ES-I3 (cell line): ENCODE measurements around the gene KCNMB2.

Source experiments
- H3K36me3 ChIP-seq: 2 replicates; pipeline ENCODE4 v1.6.1; 2013; ENCODE audit warnings: mild to moderate bottlenecking, low read length, control low read depth, moderate library complexity; ENCODE audit not compliant: insufficient read depth
- H3K4me1 ChIP-seq: 2 replicates; pipeline ENCODE4 v1.6.1; 2013; ENCODE audit warnings: mild to moderate bottlenecking, control low read depth, low read length; ENCODE audit not compliant: insufficient read depth
- H3K9ac ChIP-seq: 2 replicates; pipeline ENCODE4 v1.6.1; 2013; ENCODE audit warnings: low read depth, mild to moderate bottlenecking, low read length, moderate library complexity
- H3K9me3 ChIP-seq: 2 replicates; pipeline ENCODE4 v1.6.1; 2013; ENCODE audit warnings: mild to moderate bottlenecking, low read length, moderate library complexity; ENCODE audit not compliant: control insufficient read depth, insufficient read depth

KCNMB2 gene

DNA sequence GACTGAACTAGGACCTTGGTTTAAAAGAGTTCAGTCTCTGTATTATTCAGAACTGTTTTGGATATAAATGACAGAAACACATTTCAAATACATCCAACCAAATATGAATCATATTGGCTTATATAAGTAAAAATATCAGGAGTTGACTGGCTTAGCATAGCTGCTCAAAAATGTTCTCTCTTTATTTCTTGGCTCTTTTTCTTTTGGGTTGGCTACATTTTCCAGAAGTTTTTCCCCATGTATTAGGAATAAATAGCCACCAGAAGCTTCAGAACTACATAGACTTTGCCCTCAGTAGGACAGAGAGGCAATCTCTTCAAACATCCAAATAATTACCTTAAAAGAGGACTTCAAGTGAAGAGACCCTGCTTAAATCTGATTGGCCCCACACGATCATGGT is 32.7 kb downstream of the KCNMB2 start:
- Histone ChIP-seq H3K9ac (no peak overlapping the region), H3K36me3 (no peaks in the 10 kb centered on the region), H3K9me3 (no peaks in the 10 kb centered on the region), H3K4me1 (no peaks in the 10 kb centered on the region)

DNA sequence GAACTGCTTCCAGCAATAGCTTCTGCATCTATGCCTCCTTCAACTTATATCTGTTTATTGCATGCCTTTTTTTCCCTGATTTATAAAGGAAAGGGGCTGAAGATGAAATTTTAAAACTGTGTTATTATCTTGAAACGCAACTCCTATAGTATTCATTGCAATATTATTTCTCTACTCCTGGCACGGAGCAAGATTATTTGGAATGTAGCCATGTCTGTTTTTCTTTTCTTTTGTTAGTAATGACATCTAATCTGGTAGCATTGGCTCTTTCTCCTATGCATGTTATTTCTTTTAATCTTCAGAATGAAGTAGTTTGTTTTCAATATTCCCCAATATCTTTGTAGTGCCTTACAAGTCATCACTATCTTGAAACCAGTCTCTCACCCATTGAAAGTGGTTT is 33.6 kb downstream of the KCNMB2 start:
- no peaks in the 10 kb centered on the region for H3K4me1 ChIP-seq
- H3K9ac ChIP-seq = no peak overlapping the region
- no peaks in the 10 kb centered on the region for H3K36me3 ChIP-seq
- H3K9me3 ChIP-seq = no peaks in the 10 kb centered on the region

- H3K9ac ChIP-seq = no peak overlapping the region
- H3K4me1 ChIP-seq = no peaks in the 10 kb centered on the region
- H3K36me3 ChIP-seq = no peaks in the 10 kb centered on the region
- H3K9me3 ChIP-seq = no peaks in the 10 kb centered on the region
Measured at GRCh38 chr3:178583963-178584575, 47.8 kb downstream of the KCNMB2 start.

GRCh38 chr3:178584722-178585380 is 48.6 kb downstream of the KCNMB2 start:
- no peaks in the 10 kb centered on the region for H3K36me3 ChIP-seq
- H3K9me3 ChIP-seq = no peaks in the 10 kb centered on the region
- H3K9ac ChIP-seq = no peak overlapping the region
- H3K4me1 ChIP-seq = no peaks in the 10 kb centered on the region

GRCh38 chr3:178585454-178585853 is 49.2 kb downstream of the KCNMB2 start:
- Histone ChIP-seq H3K9ac (no peak overlapping the region), H3K9me3 (no peaks in the 10 kb centered on the region), H3K36me3 (no peaks in the 10 kb centered on the region), H3K4me1 (no peaks in the 10 kb centered on the region)

DNA sequence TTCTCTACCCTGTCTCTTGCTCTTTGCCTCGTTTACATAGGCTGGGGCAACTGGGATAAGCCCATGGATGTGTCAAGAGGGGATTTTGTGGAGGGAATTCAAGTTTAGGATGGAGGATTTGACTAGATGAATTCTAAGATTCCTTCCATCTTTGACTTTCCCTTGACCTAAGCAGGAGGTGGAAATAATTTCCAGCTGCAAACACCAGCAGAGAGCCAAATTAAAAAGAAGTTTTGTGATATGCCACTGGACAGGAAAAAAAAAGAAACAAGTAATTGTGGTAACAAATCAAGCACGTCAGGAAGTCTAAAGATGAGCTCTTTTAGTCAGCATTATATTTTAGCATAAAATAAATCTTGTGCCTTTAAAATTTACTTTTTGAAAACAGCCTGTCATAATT is 49.8 kb downstream of the KCNMB2 start:
- H3K36me3 ChIP-seq = no peaks in the 10 kb centered on the region
- H3K9ac ChIP-seq = no peak overlapping the region
- H3K9me3 ChIP-seq = no peaks in the 10 kb centered on the region
- H3K4me1 ChIP-seq = no peaks in the 10 kb centered on the region

- Histone ChIP-seq H3K4me1 (no peaks in the 10 kb centered on the region), H3K9me3 (no peaks in the 10 kb centered on the region), H3K36me3 (no peaks in the 10 kb centered on the region), H3K9ac (no peak overlapping the region)
Measured at GRCh38 chr3:178588628-178589027, 52.4 kb downstream of the KCNMB2 start.

DNA sequence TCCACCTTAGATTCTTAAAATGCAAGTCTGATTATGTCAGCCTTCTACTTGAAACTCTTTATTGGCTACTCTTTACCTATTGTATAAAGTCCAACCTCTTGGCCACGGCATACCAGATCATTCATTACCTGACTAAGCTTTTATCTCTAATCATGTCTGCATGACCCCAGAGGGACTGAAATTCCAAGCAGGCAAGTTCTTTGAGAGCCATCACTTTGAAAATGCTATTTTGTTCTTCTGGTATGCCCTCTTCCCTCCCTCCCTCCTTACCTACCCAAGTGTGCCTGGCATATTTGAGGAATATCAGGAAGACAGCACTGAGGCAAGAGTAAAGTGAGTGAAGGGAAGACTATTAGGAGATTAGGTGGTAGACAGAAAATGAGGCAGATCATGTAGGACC is 57.5 kb downstream of the KCNMB2 start:
- no peaks in the 10 kb centered on the region for H3K36me3 ChIP-seq
- no peaks in the 10 kb centered on the region for H3K9me3 ChIP-seq
- no peak overlapping the region for H3K9ac ChIP-seq
- H3K4me1 ChIP-seq = no peaks in the 10 kb centered on the region

- Histone ChIP-seq H3K4me1 (no peaks in the 10 kb centered on the region), H3K9me3 (no peaks in the 10 kb centered on the region), H3K36me3 (no peaks in the 10 kb centered on the region), H3K9ac (no peak overlapping the region)
Measured at GRCh38 chr3:178597371-178597770, 61.1 kb downstream of the KCNMB2 start.

DNA sequence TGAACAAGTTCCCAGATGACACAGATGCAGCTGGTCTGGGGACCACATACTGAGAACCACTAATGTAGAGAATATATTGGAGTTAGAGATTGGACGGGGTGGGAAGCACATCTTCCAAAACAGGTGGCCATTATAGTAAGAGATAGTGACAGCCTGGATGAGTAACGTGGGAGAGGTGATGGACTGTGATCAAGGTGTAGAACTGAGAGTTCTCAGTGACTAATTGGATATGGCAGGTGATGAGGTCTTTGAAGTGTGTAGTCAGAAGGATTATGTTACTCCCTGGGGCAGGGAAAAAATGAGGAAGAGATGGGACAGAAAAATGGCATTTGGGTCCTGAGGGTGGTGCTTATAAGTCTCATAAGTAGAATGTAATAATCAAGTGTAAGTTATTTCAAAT is 66.6 kb downstream of the KCNMB2 start:
- H3K9ac ChIP-seq = no peak overlapping the region
- H3K9me3 ChIP-seq = no peaks in the 10 kb centered on the region
- H3K36me3 ChIP-seq = no peaks in the 10 kb centered on the region
- no peaks in the 10 kb centered on the region for H3K4me1 ChIP-seq

GRCh38 chr3:178603735-178604134 is 67.5 kb downstream of the KCNMB2 start:
- H3K9me3 ChIP-seq = no peaks in the 10 kb centered on the region
- H3K9ac ChIP-seq = no peak overlapping the region
- H3K36me3 ChIP-seq = no peaks in the 10 kb centered on the region
- H3K4me1 ChIP-seq = no peaks in the 10 kb centered on the region

DNA sequence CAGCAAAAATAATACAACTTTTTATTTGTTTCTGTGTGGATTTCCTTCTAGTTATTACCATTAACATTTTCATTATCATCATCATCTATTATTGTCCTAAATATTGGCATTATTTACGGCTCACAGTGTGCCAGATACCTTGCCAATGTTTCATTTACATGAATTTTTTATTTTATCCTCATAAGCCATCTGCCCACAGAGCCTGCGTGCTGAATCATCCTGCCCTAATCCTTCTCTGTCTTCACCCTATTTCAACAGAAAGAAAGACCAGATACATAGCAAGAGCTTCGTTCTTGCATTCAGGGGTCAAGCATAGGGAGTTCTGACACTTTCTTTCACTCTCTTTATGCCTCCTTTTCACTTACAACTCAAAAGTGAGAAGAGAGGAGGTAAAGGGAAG is 82.0 kb downstream of the KCNMB2 start:
- H3K36me3 ChIP-seq = no peaks in the 10 kb centered on the region
- no peaks in the 10 kb centered on the region for H3K9me3 ChIP-seq
- H3K4me1 ChIP-seq = no peaks in the 10 kb centered on the region
- no peak overlapping the region for H3K9ac ChIP-seq

DNA sequence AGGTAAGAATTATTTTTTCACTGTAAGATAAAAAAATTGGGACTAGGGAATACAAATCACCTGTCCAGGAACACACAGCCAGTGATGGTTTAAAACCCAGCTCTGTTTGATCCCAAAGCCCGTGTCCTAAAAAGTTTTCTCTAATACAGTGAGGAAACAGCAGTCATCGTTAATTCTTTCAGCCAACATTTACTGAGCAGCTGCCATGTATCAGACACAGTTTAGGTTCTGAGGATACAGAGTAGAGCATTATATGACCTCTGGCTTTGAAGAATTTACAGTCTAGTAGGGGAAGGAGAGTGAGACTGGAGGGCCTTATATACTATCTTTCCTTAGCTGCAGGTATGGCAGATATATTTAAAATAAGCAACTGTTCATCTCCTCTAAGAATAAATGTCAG is 82.7 kb downstream of the KCNMB2 start:
- H3K36me3 ChIP-seq = no peaks in the 10 kb centered on the region
- no peak overlapping the region for H3K9ac ChIP-seq
- H3K9me3 ChIP-seq = no peaks in the 10 kb centered on the region
- peaks cover 5% of the 10 kb centered on the region; the same call in 1 of the 2 replicates for H3K4me1 ChIP-seq

DNA sequence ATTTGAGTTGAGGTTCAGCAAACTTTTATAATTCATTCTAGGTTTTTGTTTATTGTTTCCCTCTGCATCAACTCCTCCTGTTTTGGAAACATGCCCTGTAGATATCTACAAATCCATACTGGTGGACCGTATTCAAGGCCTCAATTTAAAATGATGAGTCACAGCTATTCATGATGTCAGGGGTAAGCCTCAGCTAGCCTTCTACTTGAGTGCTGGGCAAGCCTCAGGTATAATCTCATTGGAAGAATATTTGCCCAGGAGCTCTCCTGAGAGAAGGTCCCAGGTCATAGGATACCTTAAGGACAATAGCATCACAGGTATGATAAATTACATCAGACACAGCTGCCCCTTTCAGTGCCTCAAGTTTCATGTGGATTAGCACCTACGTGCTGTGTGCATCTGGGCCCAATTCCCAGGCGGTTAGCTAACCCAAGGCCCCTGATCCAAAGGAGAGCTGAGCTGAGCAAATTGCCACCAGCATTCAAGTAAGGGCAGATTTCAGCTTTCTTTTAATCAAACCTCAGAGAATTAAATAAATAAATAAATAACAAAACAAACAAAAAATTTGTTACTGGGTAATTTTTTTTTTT is 87.5 kb downstream of the KCNMB2 start:
- no peak overlapping the region for H3K9ac ChIP-seq
- H3K4me1 ChIP-seq = peaks cover 5% of the 10 kb centered on the region; the same call in 1 of the 2 replicates
- H3K9me3 ChIP-seq = no peaks in the 10 kb centered on the region
- no peaks in the 10 kb centered on the region for H3K36me3 ChIP-seq

DNA sequence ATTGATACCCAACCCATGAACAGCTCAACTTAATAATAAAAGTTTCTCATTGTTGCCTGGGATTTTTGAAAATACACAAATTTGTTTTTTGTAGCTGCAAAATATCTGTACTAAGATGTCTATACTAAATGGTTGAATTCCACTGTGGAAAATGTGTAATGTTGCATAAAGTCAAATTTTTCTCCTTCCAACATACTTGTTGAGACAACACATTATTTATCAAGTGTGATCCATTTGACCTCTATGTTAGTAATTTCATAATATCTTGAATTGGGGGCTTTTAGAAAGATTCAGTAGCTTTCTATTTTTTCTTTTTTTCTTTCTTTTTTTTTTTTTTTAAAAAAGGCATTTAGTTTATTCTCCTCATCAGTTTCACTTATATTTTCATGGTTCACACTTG is 88.0 kb downstream of the KCNMB2 start:
- Histone ChIP-seq H3K4me1 (peaks cover 5% of the 10 kb centered on the region; the same call in 1 of the 2 replicates), H3K9me3 (no peaks in the 10 kb centered on the region), H3K9ac (no peak overlapping the region), H3K36me3 (no peaks in the 10 kb centered on the region)
